AG04450 (cell line): ENCODE measurements around the gene SLAMF6. TPM values are rescaled to one million over a fixed set of nuclear protein-coding genes. Genes with fewer than 3 reads are reported as not detected.

ENCODE experiments used
- CTCF ChIA-PET: fragments of 300-600, 350-600 bp; formaldehyde crosslinking; extraction: SDS; loops from one replicate; lab custom pipeline; 2022; ENCODE audit warnings: antibody characterized with exemption, inconsistent platforms; lab: Charles Lee
- POLR2A ChIA-PET: fragments of 350-600 bp; formaldehyde crosslinking; extraction: SDS; loops from one replicate; lab custom pipeline; 2021; ENCODE audit warnings: antibody characterized with exemption, inconsistent platforms; lab: Yijun Ruan, JAX
- DNase-seq: peaks from one replicate; pipeline ENCODE4 v3.0.0-alpha.2; 2011; ENCODE audit warnings: low read depth, low spot score
- H3K27ac ChIP-seq: one replicate; pipeline ENCODE4 v1.5.1; 2012; ENCODE audit warnings: low read depth, low read length, control low read depth
- H3K27me3 ChIP-seq: one replicate; pipeline ENCODE4 v1.6.0; 2012; ENCODE audit warnings: low read length; ENCODE audit not compliant: control insufficient read depth, insufficient read depth
- H3K4me3 ChIP-seq: 2 replicates; pipeline ENCODE4 v1.5.1; 2011; ENCODE audit warnings: mild to moderate bottlenecking, low read depth, low read length, control low read depth
- H3K9me3 ChIP-seq: 2 replicates; pipeline ENCODE4 v1.5.1; 2012; ENCODE audit warnings: low read length; ENCODE audit not compliant: control insufficient read depth, insufficient read depth
- CTCF ChIP-seq: IDR thresholded peaks from 2 replicates; pipeline ENCODE4 v1.5.1; 2011; ENCODE audit warnings: low read depth, low read length, control low read depth, inconsistent platforms
- polyA plus RNA-seq: library from polyadenylated mRNA; depleted of rRNA; stranded (reverse); fragments of >200 nt; gene quantifications from 2 replicates; pipeline ENCODE4 v1.2.3, GENCODE V29; 2011

SLAMF6 gene
- polyA plus RNA-seq, 1 experiment: not detected

- Histone ChIP-seq H3K27ac (no peak overlapping the region), H3K27me3 (no peaks in the 10 kb centered on the region), H3K9me3 (no peaks in the 10 kb centered on the region), H3K4me3 (no peak overlapping the region)
- TF ChIP-seq CTCF: no peak
- DNase-seq: no peak
- ChIA-PET CTCF (no interaction called here), POLR2A (no interaction called here)
Observed at GRCh38 chr1:160489513-160490261, 33.4 kb downstream of the SLAMF6 start.

- DNase-seq: no peak
- Histone ChIP-seq H3K9me3 (no peaks in the 10 kb centered on the region), H3K4me3 (no peak overlapping the region), H3K27ac (no peak overlapping the region), H3K27me3 (no peaks in the 10 kb centered on the region)
- CTCF ChIA-PET: interaction anchor here (0.7 kb wide), 1 partner anchor 63 kb away, joined by 3 read pairs; no protein-coding TSS in a partner anchor
- POLR2A ChIA-PET: no interaction called here
- TF ChIP-seq CTCF: no peak
Observed at GRCh38 chr1:160488347-160489058, 34.6 kb downstream of the SLAMF6 start.

DNA sequence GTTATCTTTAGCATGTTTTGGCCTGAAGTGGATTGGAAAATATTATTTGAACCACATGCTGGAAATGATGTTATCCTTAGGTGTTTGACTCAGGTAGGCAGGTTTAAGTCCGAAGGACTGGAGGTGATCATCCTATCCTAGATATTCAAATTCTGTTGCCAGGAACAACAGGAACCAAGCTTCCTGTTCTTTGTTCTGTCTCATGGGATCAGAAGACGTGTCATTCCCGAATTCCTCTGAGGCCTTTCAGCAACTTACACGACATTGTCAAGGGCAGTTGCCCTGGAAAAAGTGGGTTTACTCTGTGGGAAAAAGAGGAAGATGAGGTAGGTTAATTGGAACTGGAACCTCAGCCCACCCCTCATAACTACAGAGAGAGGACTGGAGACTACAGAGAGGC is 36.6 kb downstream of the SLAMF6 start:
- H3K9me3 ChIP-seq: no peaks in the 10 kb centered on the region
- no peaks in the 10 kb centered on the region for H3K27me3 ChIP-seq
- CTCF ChIA-PET: no interaction called here

GRCh38 chr1:160483505-160484185 is 39.4 kb downstream of the SLAMF6 start:
- Histone ChIP-seq H3K27ac (no peak overlapping the region), H3K4me3 (no peak overlapping the region), H3K27me3 (no peaks in the 10 kb centered on the region), H3K9me3 (no peaks in the 10 kb centered on the region)
- no peak for DNase-seq
- ChIA-PET CTCF (no interaction called here), POLR2A (no interaction called here)
- TF ChIP-seq CTCF: no peak

More for the DNA sequence above, 36.6 kb downstream of the SLAMF6 start:
- Histone ChIP-seq H3K27ac (no peak overlapping the region), H3K4me3 (no peak overlapping the region)
- TF ChIP-seq CTCF: no peak
- POLR2A ChIA-PET: no interaction called here
- no peak for DNase-seq
